ENCODE measurements around the gene GPX8. TPM values are rescaled to one million over a fixed set of nuclear protein-coding genes. Genes with fewer than 3 reads are reported as not detected.
A peak's percentile ranks its signal among the peaks of the same experiment; 100 is the strongest.

The GPX8 gene
- total RNA-seq, 1 experiment from 2014 or later = 18.9 TPM

DNA sequence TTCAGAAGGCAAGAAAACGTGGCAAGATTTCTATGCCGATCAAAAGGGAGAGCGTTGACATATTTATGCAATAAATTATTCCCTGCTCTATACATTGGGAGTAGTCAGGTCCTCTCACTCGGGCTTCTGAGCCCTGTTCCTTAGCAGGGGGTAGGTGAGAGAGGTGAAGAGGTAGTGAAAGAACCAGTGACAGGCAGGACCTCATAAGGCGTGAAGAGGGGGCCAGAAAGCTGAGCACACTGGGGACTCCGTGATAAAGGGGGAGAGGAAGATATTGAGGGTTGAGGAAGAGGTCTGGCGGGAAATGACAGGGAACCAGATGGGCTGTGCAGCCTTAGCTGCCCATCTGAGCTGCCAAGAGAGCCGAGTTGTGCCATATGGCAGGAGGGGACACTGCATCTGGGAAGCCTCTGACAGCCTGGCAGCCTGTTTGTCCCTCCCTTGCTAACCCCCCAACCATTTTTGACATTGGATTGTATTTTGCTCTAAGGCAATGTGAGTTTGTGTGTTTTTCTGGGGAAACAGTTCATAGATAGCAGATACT, 13.8 kb downstream of the GPX8 start:
- no peaks in the 10 kb centered on the region for H3K36me3 ChIP-seq (ENCODE audit: control insufficient read depth, insufficient read depth, low read length)
- H3K4me1 ChIP-seq = peaks cover 11% of the 10 kb centered on the region
- no peak for TF ChIP-seq CTCF (IDR thresholded peaks at IDR 0.05; ENCODE audit: insufficient read depth in 1 of 2, low read depth in 1 of 2, low read length in 1 of 2, severe bottlenecking in 1 of 2, unreplicated experiment in 1 of 2)
- H3K9me3 Mint-ChIP-seq (ENCODE audit: unreplicated experiment) = no peaks in the 10 kb centered on the region
- no TSS peak for BruUV-seq (replicated peaks)
- H3K4me3 Mint-ChIP-seq (ENCODE audit: unreplicated experiment) = peak overlapping the region; percentile 89
- H3K27ac Mint-ChIP-seq (ENCODE audit: unreplicated experiment) = no peak overlapping the region
- no peak for DNase-seq
- peaks cover 22% of the 10 kb centered on the region for H3K27me3 Mint-ChIP-seq (ENCODE audit: insufficient read depth, unreplicated experiment)
- ChIA-PET POLR2A (no interaction called here), CTCF (interaction anchor here (1.5 kb wide), 1 partner anchor 60 kb away, joined by 4 read pairs; no protein-coding TSS in a partner anchor)
- no peaks in the 10 kb centered on the region for H3K9me3 ChIP-seq
- H3K4me3 ChIP-seq (ENCODE audit: low read depth, low read length) = peak overlapping the region; percentile 41
- intact Hi-C loops (cut with micrococcal nuclease; ENCODE audit: unreplicated experiment) = loop anchor here (1.0 to 10.0 kb wide), 3 partner anchors 14 to 231 kb away; partner anchors contain the start of genes DHX29 and MTREX
- H3K4me1 Mint-ChIP-seq (ENCODE audit: low read depth, unreplicated experiment) = peaks cover 13% of the 10 kb centered on the region
- H3K36me3 Mint-ChIP-seq (ENCODE audit: insufficient read depth, unreplicated experiment) = peaks cover 6% of the 10 kb centered on the region
- peaks cover 3% of the 10 kb centered on the region for H3K27me3 ChIP-seq (replicated peaks; ENCODE audit: control insufficient read depth, insufficient read depth, low read length)

- no peak for DNase-seq
- Mint-ChIP-seq H3K27me3 (ENCODE audit: insufficient read depth, unreplicated experiment) (peaks cover 22% of the 10 kb centered on the region), H3K27ac (ENCODE audit: unreplicated experiment) (no peak overlapping the region), H3K9me3 (ENCODE audit: unreplicated experiment) (no peaks in the 10 kb centered on the region), H3K4me3 (ENCODE audit: unreplicated experiment) (peak overlapping the region; percentile 78), H3K4me1 (ENCODE audit: low read depth, unreplicated experiment) (peaks cover 13% of the 10 kb centered on the region), H3K36me3 (ENCODE audit: insufficient read depth, unreplicated experiment) (peaks cover 6% of the 10 kb centered on the region)
- TF ChIP-seq CTCF (IDR thresholded peaks at IDR 0.05; ENCODE audit: insufficient read depth in 1 of 2, low read depth in 1 of 2, low read length in 1 of 2, severe bottlenecking in 1 of 2, unreplicated experiment in 1 of 2) = no peak
- peaks cover 3% of the 10 kb centered on the region for H3K27me3 ChIP-seq (replicated peaks; ENCODE audit: control insufficient read depth, insufficient read depth, low read length)
- POLR2A ChIA-PET = no interaction called here
- H3K9me3 ChIP-seq = no peaks in the 10 kb centered on the region
- CTCF ChIA-PET = interaction anchor here (0.6 to 1.4 kb wide), 5 partner anchors 11 to 545 kb away, joined by 3 to 8 read pairs (median 4); partner anchors contain the start of gene GPX8
- peaks cover 11% of the 10 kb centered on the region for H3K4me1 ChIP-seq
- H3K36me3 ChIP-seq (ENCODE audit: control insufficient read depth, insufficient read depth, low read length) = no peaks in the 10 kb centered on the region
- H3K4me3 ChIP-seq (ENCODE audit: low read depth, low read length) = peak overlapping the region; percentile 31
- intact Hi-C loops (cut with micrococcal nuclease; ENCODE audit: unreplicated experiment) = loop anchor here (10.0 kb wide), 1 partner anchor 229 kb away; no protein-coding TSS in a partner anchor
- no TSS peak for BruUV-seq (replicated peaks)
Observed at GRCh38 chr5:55175781-55176175, 15.8 kb downstream of the GPX8 start.

GRCh38 chr5:55176176-55176818, 16.3 kb downstream of the GPX8 start:
- Histone ChIP-seq H3K36me3 (ENCODE audit: control insufficient read depth, insufficient read depth, low read length) (no peaks in the 10 kb centered on the region), H3K4me1 (peaks cover 11% of the 10 kb centered on the region), H3K9me3 (no peaks in the 10 kb centered on the region), H3K4me3 (ENCODE audit: low read depth, low read length) (peak overlapping the region; percentile 31), H3K27me3 (replicated peaks; ENCODE audit: control insufficient read depth, insufficient read depth, low read length) (peaks cover 3% of the 10 kb centered on the region)
- Mint-ChIP-seq H3K27ac (ENCODE audit: unreplicated experiment) (no peak overlapping the region), H3K4me1 (ENCODE audit: low read depth, unreplicated experiment) (peaks cover 13% of the 10 kb centered on the region), H3K4me3 (ENCODE audit: unreplicated experiment) (peak overlapping the region; percentile 78), H3K9me3 (ENCODE audit: unreplicated experiment) (no peaks in the 10 kb centered on the region), H3K36me3 (ENCODE audit: insufficient read depth, unreplicated experiment) (peaks cover 6% of the 10 kb centered on the region), H3K27me3 (ENCODE audit: insufficient read depth, unreplicated experiment) (peaks cover 22% of the 10 kb centered on the region)
- BruUV-seq (replicated peaks) = no TSS peak
- TF ChIP-seq CTCF (IDR thresholded peaks at IDR 0.05; ENCODE audit: insufficient read depth in 1 of 2, low read depth in 1 of 2, low read length in 1 of 2, severe bottlenecking in 1 of 2, unreplicated experiment in 1 of 2) = peak; percentile 20 to 32
- peak; percentile 83 to 87 for DNase-seq
- CTCF ChIA-PET = interaction anchor here (0.6 to 1.4 kb wide), 7 partner anchors 11 to 544 kb away, joined by 3 to 8 read pairs (median 4); partner anchors contain the start of gene GPX8
- POLR2A ChIA-PET = interaction anchor here (0.7 kb wide), 1 partner anchor 131 kb away, joined by 7 read pairs; the partner anchor contains the start of genes DHX29 and MTREX
- intact Hi-C loops (cut with micrococcal nuclease; ENCODE audit: unreplicated experiment) = loop anchor here (10.0 kb wide), 1 partner anchor 229 kb away; no protein-coding TSS in a partner anchor
